ENCODE results near the gene HBS1L. TPM values are rescaled to one million over a fixed set of nuclear protein-coding genes. Genes with fewer than 3 reads are reported as not detected.

The HBS1L gene
- total RNA-seq, 1 experiment from 2014 or later: 89.4 TPM

DNA sequence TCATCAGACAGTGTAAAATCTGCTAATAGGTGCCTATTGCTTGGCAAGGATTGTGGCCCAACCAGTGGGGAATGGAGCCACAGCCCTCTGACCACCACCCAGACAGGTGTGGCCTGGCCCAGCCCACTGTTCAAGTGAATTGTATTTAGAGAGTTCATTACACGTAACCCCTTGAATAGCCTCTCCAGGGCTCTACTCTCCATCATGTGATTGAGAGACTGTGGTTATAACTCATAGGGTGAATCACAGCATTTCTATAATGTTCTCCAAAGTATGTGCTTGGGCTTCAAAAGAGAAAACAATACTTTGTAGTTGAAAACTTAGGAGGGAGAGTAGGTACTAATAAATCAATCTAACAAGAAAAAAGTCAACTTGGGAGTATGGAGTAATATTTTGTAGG lies 143.1 kb downstream of the HBS1L start (continued):
- no peak for TF ChIP-seq EZH2 (IDR thresholded peaks at IDR 0.05)
- no peak for TF ChIP-seq EZH2phosphoT487 (IDR thresholded peaks at IDR 0.05; ENCODE audit: borderline replicate concordance)
- no peak for TF ChIP-seq SRF (IDR thresholded peaks at IDR 0.05; ENCODE audit: low read depth)
- no peak for TF ChIP-seq ELF1 (IDR thresholded peaks at IDR 0.05; ENCODE audit: borderline replicate concordance, low read depth)
- TF ChIP-seq, protein P1, sequence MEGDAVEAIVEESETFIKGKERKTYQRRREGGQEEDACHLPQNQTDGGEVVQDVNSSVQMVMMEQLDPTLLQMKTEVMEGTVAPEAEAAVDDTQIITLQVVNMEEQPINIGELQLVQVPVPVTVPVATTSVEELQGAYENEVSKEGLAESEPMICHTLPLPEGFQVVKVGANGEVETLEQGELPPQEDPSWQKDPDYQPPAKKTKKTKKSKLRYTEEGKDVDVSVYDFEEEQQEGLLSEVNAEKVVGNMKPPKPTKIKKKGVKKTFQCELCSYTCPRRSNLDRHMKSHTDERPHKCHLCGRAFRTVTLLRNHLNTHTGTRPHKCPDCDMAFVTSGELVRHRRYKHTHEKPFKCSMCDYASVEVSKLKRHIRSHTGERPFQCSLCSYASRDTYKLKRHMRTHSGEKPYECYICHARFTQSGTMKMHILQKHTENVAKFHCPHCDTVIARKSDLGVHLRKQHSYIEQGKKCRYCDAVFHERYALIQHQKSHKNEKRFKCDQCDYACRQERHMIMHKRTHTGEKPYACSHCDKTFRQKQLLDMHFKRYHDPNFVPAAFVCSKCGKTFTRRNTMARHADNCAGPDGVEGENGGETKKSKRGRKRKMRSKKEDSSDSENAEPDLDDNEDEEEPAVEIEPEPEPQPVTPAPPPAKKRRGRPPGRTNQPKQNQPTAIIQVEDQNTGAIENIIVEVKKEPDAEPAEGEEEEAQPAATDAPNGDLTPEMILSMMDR (IDR thresholded peaks at IDR 0.05 in 2 of 3, conservative IDR thresholded peaks at IDR 0.05 in 1 of 3; ENCODE audit: borderline replicate concordance in 1 of 3, insufficient read depth in 1 of 3, low read depth in 2 of 3, low read length in 2 of 3): no peak
- no peak for TF ChIP-seq SIN3A (IDR thresholded peaks at IDR 0.05; ENCODE audit: low read depth)
- TF ChIP-seq TCF7L2 (IDR thresholded peaks at IDR 0.05; ENCODE audit: borderline replicate concordance, extremely low read depth, insufficient read depth, insufficient read length): no peak
- no peak for TF ChIP-seq FOSL1 (IDR thresholded peaks at IDR 0.05; ENCODE audit: low read depth)

DNA sequence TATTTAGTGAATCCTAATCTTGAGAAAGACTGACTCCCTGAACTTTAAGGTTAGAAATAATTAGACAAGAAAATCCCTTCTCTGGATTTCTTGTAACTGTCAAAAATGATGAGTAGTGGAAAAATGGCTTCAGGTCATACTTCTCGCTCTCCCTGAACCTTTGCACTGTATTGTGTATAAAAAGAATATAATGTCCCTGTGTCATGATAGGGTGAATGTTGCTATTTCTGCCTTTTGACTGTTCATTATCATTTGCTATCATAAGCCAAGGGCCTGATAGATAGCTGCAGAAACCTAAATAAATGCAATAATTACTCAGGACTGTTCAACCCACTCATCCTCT lies 144.1 kb downstream of the HBS1L start:
- Histone ChIP-seq H3K79me2 (ENCODE audit: insufficient read depth, low read length) (no peaks in the 10 kb centered on the region), H3K9me2 (ENCODE audit: insufficient read depth) (no peaks in the 10 kb centered on the region), H2AFZ (ENCODE audit: low read depth, low read length, poor library complexity, severe bottlenecking) (no peak overlapping the region), H3K36me3 (ENCODE audit: control insufficient read depth in 1 of 2, insufficient read depth in 2 of 2, low read length in 2 of 2) (no peaks in the 10 kb centered on the region), H3K4me2 (ENCODE audit: low read length) (no peak overlapping the region), H3K9ac (ENCODE audit: low read length) (no peak overlapping the region), H3K27me3 (ENCODE audit: insufficient read depth, low read length) (no peaks in the 10 kb centered on the region), H3K4me1 (ENCODE audit: control insufficient read depth in 1 of 2, insufficient read depth in 2 of 2, low read length in 2 of 2) (peaks cover 12 to 30% of the 10 kb centered on the region in 2 experiments), H3K4me3 (replicated peaks in 1 of 2; ENCODE audit: low read depth in 1 of 2, low read length in 2 of 2) (no peak overlapping the region), H4K20me1 (ENCODE audit: insufficient read depth) (no peaks in the 10 kb centered on the region), H3K27ac (ENCODE audit: low read depth, low read length) (no peak overlapping the region), H3K9me3 (ENCODE audit: control insufficient read depth in 1 of 2, insufficient read depth in 1 of 2, low read depth in 1 of 2, low read length in 2 of 2) (no peaks in the 10 kb centered on the region)
- no TSS peak for BruUV-seq (replicated peaks)
- ChIA-PET CTCF (interaction anchor here (0.6 kb wide), 1 partner anchor 16 kb away, joined by 3 read pairs; no protein-coding TSS in a partner anchor), POLR2A (no interaction called here), RAD21 (ENCODE audit: low non-redundant PET in 1 of 2, low total read pairs in 2 of 2, uncharacterized antibody in 2 of 2, unreplicated experiment in 2 of 2) (no interaction called here)
- ATAC-seq (no peak), DNase-seq (ENCODE audit: low read depth, low spot score) (no peak)
- intact Hi-C loops (cut with micrococcal nuclease): no loop called here
- TF ChIP-seq, protein P2, sequence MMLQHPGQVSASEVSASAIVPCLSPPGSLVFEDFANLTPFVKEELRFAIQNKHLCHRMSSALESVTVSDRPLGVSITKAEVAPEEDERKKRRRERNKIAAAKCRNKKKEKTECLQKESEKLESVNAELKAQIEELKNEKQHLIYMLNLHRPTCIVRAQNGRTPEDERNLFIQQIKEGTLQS (IDR thresholded peaks at IDR 0.05): no peak

Small RNAs within 50 kb of the gene (microRNA-seq; reads per million reads assigned to microRNA genes)
- gene MIR3662 (ENCODE audit: borderline number of aligned reads): 3.6 reads per million

Other genes starting within 250 kb of the HBS1L start
- 1.4 TPM for gene ALDH8A1, start 104.7 kb downstream of the HBS1L start, total RNA-seq (2021; ENCODE audit: unreplicated experiment)
- 3.7 TPM for gene MYB, start 126.5 kb upstream of the HBS1L start, total RNA-seq (2021; ENCODE audit: unreplicated experiment)